HCT116 (cell line): ENCODE data around the gene RFX8.

Experiments
- CTCF ChIP-seq, 3 experiments: fragments of 200-600 bp in 1 of 3; sonication (generic) in 1 of 3; IDR thresholded peaks in 2 of 3; conservative IDR thresholded peaks in 1 of 3; 2 replicates each; pipeline ENCODE4 v1.5.1; 2012 to 2017; ENCODE audit warnings: low read depth in 2 of 3, low read length in 2 of 3, antibody characterized with exemption in 1 of 3, borderline replicate concordance in 1 of 3, control low read depth in 1 of 3, mild to moderate bottlenecking in 1 of 3, mixed read lengths in 1 of 3, mixed run types in 1 of 3, moderate library complexity in 1 of 3; ENCODE audit not compliant: insufficient read depth in 1 of 3
- POLR2A ChIP-seq: IDR thresholded peaks from 2 replicates; pipeline ENCODE4 v1.7.0; 2011; ENCODE audit warnings: borderline replicate concordance; ENCODE audit not compliant: insufficient read depth, insufficient read length; ENCODE audit errors: extremely low read depth
- POLR2AphosphoS5 ChIP-seq: IDR thresholded peaks from 2 replicates; pipeline ENCODE4 v1.6.1; 2011; ENCODE audit warnings: mild to moderate bottlenecking, low read depth, low read length, moderate library complexity
- RAD21 ChIP-seq: IDR thresholded peaks from 2 replicates; pipeline ENCODE4 v1.6.1; 2012; ENCODE audit warnings: low read depth, mild to moderate bottlenecking
- REST ChIP-seq: IDR thresholded peaks from 2 replicates; pipeline ENCODE4 v1.6.1; 2012; ENCODE audit warnings: low read depth
- SIN3A ChIP-seq: IDR thresholded peaks from 2 replicates; pipeline ENCODE4 v1.6.1; 2012; ENCODE audit warnings: low read depth
- ZFX ChIP-seq: fragments of 450-650 bp; IDR thresholded peaks from 2 replicates; pipeline ENCODE4 v1.6.1; 2017
- TF ChIP-seq, protein P1 (sequence below): IDR thresholded peaks from 2 replicates; pipeline ENCODE4 v1.6.1; 2012

DNA sequence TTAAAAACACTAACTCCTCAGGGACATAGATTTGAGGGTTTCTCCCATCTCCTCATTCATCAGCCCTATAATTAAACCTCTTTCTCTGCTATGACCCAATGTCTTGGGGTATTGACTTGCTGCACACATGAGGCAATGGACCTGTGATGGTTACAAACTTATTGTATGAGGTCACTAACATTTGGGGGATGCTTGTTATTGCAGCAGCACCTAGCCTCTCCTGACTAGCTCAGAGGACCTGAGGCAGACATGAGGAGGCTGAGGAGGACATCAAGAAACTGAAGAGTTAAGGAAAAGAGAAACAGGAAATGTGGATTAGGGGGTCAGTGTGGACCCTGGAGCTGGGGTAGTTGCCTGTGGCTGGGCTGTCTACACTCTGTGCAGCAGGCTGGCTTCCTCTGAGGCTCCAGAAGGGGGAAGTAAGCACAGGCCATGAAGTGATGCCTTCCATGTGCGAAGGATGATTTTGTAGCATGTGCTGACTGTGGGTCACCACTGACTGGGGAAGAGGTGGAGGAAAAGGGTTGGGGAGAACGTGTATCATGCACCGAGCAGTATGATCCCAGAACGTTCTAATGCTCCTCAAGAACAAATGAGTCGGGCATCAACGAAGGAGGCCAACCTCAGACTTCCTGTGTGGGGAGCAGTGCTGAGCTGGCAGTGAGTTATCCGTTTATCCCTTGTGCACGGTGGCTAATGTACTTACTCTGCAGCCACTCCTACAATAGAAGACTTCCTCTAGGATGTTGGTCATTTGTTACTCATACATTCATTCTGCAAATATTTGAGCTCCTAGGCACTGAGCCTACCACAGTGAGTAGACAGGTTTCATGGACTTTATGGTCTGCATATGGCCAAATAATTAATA, 42.1 kb upstream of the RFX8 start:
- TF ChIP-seq, protein P1, sequence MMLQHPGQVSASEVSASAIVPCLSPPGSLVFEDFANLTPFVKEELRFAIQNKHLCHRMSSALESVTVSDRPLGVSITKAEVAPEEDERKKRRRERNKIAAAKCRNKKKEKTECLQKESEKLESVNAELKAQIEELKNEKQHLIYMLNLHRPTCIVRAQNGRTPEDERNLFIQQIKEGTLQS = no peak
- TF ChIP-seq REST (no peak), RAD21 (no peak), CTCF (IDR thresholded peaks at IDR 0.05 in 2 of 3, conservative IDR thresholded peaks at IDR 0.05 in 1 of 3; ENCODE audit: borderline replicate concordance in 1 of 3, insufficient read depth in 1 of 3, low read depth in 2 of 3, low read length in 2 of 3) (no peak), POLR2AphosphoS5 (no peak), ZFX (no peak), POLR2A (no peak), SIN3A (no peak)
